Trophoblast cell (in vitro differentiated cells and primary cell): ENCODE results near the gene CHGA.

Experiments used
- DNase-seq, 2 donors: peaks; one replicate each; pipeline ENCODE4 v3.0.0-alpha.2; 2016
- H2AFZ ChIP-seq: 2 replicates; pipeline ENCODE4 v1.6.1; 2013; ENCODE audit warnings: low read length, moderate library complexity, mild to moderate bottlenecking; ENCODE audit not compliant: insufficient read depth, poor library complexity
- H2AK5ac ChIP-seq: 2 replicates; pipeline ENCODE4 v1.6.1; 2013; ENCODE audit warnings: mild to moderate bottlenecking, low read length
- H2BK120ac ChIP-seq: 2 replicates; pipeline ENCODE4 v1.6.1; 2013; ENCODE audit warnings: low read length, mild to moderate bottlenecking, moderate library complexity; ENCODE audit not compliant: insufficient read depth, poor library complexity
- H2BK12ac ChIP-seq: 2 replicates; pipeline ENCODE4 v1.6.1; 2013; ENCODE audit warnings: mild to moderate bottlenecking, low read length, moderate library complexity
- H2BK5ac ChIP-seq: 2 replicates; pipeline ENCODE4 v1.6.1; 2013; ENCODE audit warnings: low read length, low read depth, moderate library complexity, mild to moderate bottlenecking; ENCODE audit not compliant: poor library complexity
- H3K14ac ChIP-seq: 2 replicates; pipeline ENCODE4 v1.6.1; 2013; ENCODE audit warnings: mild to moderate bottlenecking, low read length
- H3K18ac ChIP-seq: 2 replicates; pipeline ENCODE4 v1.6.1; 2013; ENCODE audit warnings: mild to moderate bottlenecking, low read length
- H3K23ac ChIP-seq: 2 replicates; pipeline ENCODE4 v1.6.1; 2013; ENCODE audit warnings: low read length
- H3K27ac ChIP-seq: 2 replicates; pipeline ENCODE4 v1.5.1; 2013; ENCODE audit warnings: low read depth, mild to moderate bottlenecking, inconsistent platforms, low read length, moderate library complexity
- H3K27me3 ChIP-seq: 2 replicates; pipeline ENCODE4 v1.6.1; 2013; ENCODE audit warnings: inconsistent platforms, mild to moderate bottlenecking, low read length, moderate library complexity; ENCODE audit not compliant: insufficient read depth
- H3K36me3 ChIP-seq, 2 experiments: 1 replicate in 1 of 2; 2 replicates in 1 of 2; pipeline ENCODE4 v1.6.1; 2013; ENCODE audit warnings: low read length in 2 of 2, mild to moderate bottlenecking in 2 of 2, moderate library complexity in 1 of 2; ENCODE audit not compliant: insufficient read depth in 2 of 2, control insufficient read depth in 1 of 2
- H3K4ac ChIP-seq: 2 replicates; pipeline ENCODE4 v1.6.1; 2013; ENCODE audit warnings: low read depth, mild to moderate bottlenecking, low read length, moderate library complexity
- H3K4me1 ChIP-seq, 2 experiments: 1 replicate in 1 of 2; 2 replicates in 1 of 2; pipeline ENCODE4 v1.6.1; 2013; ENCODE audit warnings: low read length in 2 of 2, mild to moderate bottlenecking in 2 of 2, moderate library complexity in 1 of 2; ENCODE audit not compliant: insufficient read depth in 2 of 2, control insufficient read depth in 1 of 2
- H3K4me2 ChIP-seq: 2 replicates; pipeline ENCODE4 v1.6.1; 2013; ENCODE audit warnings: inconsistent platforms, mild to moderate bottlenecking, low read length, moderate library complexity
- H3K4me3 ChIP-seq: 2 replicates; pipeline ENCODE4 v1.5.1; 2013; ENCODE audit warnings: mild to moderate bottlenecking, low read depth, low read length, inconsistent platforms
- H3K79me1 ChIP-seq: one replicate; pipeline ENCODE4 v1.6.1; 2013; ENCODE audit warnings: low read length
- H3K79me2 ChIP-seq: 2 replicates; pipeline ENCODE4 v1.6.1; 2013; ENCODE audit warnings: low read length, mild to moderate bottlenecking; ENCODE audit not compliant: control insufficient read depth, insufficient read depth, poor library complexity
- H3K9ac ChIP-seq: 2 replicates; pipeline ENCODE4 v1.6.1; 2013; ENCODE audit warnings: mild to moderate bottlenecking, low read length
- H3K9me3 ChIP-seq: 2 replicates; pipeline ENCODE4 v1.6.1; 2013; ENCODE audit warnings: low read depth, mild to moderate bottlenecking, control low read depth, inconsistent platforms, low read length; ENCODE audit not compliant: insufficient read depth
- H4K12ac ChIP-seq: 2 replicates; pipeline ENCODE4 v1.6.1; 2013; ENCODE audit warnings: low read depth, mild to moderate bottlenecking, low read length, moderate library complexity
- H4K8ac ChIP-seq: 2 replicates; pipeline ENCODE4 v1.6.1; 2013; ENCODE audit warnings: low read depth, mild to moderate bottlenecking, low read length, moderate library complexity
- H4K91ac ChIP-seq: one replicate; pipeline ENCODE4 v1.6.1; 2013; ENCODE audit warnings: low read depth, mild to moderate bottlenecking, low read length, moderate library complexity
- WGBS: extraction: QIAGEN DNeasy Blood & Tissue Kit; methylation state at CpG from one replicate; pipeline ENCODE4 v1.1.7; 2013; ENCODE audit warnings: missing lambda C conversion rate; ENCODE audit not compliant: insufficient read length, insufficient coverage; ENCODE audit errors: extremely low coverage; 5-methylcytosine and 5-hydroxymethylcytosine counted together

Gene CHGA

DNA sequence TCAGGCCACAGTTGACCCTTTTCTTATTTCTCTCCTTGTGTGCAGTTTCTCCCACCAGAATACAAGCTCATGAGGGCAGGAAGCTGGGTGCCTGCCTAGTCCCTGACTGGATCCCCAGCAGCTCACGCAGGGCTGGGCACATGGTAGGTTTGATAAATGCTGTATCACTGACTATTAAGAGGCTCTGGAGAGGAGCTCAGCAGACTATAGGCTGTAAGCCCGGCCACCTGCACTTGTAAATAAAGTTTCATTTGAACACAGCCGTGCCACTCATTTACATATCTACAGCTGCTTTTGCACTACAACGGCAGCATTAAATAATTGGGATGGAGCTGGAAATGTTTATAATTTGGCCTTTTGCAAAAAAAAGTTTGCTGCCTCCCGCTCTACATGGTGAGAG is 32.0 kb downstream of the CHGA start:
- H2BK120ac ChIP-seq = no peak overlapping the region
- no peak overlapping the region for H3K4me2 ChIP-seq
- WGBS = no CpG with 5 or more reads among the region's 5 CpGs

DNA sequence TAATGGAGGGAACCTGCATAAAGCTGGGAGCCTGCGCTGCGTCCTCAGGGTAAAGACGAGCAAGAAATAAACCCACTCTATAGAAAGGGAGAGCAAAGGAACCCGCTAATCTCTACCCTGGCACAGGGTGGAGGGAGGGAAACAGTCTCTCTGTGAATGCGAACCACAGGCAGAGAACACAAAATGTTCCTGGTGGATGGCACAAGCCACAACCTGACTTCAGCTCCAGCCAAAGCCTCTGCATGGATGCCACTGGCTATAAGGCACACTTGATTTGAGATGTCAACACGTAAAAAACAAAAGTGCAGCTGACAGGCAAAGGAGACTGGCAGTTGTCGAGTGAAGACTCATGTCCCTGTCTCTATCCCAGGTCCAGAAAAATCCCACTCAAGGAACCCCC is 32.4 kb downstream of the CHGA start:
- H3K36me3 ChIP-seq = peaks cover 4 to 8% of the 10 kb centered on the region in 2 experiments
- no peak overlapping the region for H3K4me2 ChIP-seq
- H3K79me2 ChIP-seq = no peaks in the 10 kb centered on the region
- no peaks in the 10 kb centered on the region for H3K79me1 ChIP-seq
- H2BK12ac ChIP-seq = no peak overlapping the region
- H4K12ac ChIP-seq = no peak overlapping the region
- H2AK5ac ChIP-seq = no peak overlapping the region
- H3K23ac ChIP-seq = no peak overlapping the region
- no CpG with 5 or more reads among the region's 7 CpGs for WGBS
- H2BK120ac ChIP-seq = no peak overlapping the region
- peaks cover 0 to 5% of the 10 kb centered on the region in 2 experiments for H3K4me1 ChIP-seq
- H3K27ac ChIP-seq = no peak overlapping the region
- no peak overlapping the region for H3K9ac ChIP-seq
- no peak overlapping the region for H4K8ac ChIP-seq
- H2AFZ ChIP-seq = no peak overlapping the region
- no peak overlapping the region for H3K14ac ChIP-seq
- no peaks in the 10 kb centered on the region for H3K9me3 ChIP-seq
- H3K4ac ChIP-seq = no peak overlapping the region
- no peak for DNase-seq
- H3K18ac ChIP-seq = no peak overlapping the region
- H3K4me3 ChIP-seq = no peak overlapping the region
- no peak overlapping the region for H2BK5ac ChIP-seq
- H4K91ac ChIP-seq = no peak overlapping the region
- H3K27me3 ChIP-seq = no peaks in the 10 kb centered on the region

More for the DNA sequence above, 32.0 kb downstream of the CHGA start:
- Histone ChIP-seq H2AFZ (no peak overlapping the region), H3K14ac (no peak overlapping the region), H4K91ac (no peak overlapping the region), H2BK5ac (no peak overlapping the region), H3K4me3 (no peak overlapping the region), H2AK5ac (no peak overlapping the region), H3K79me2 (no peaks in the 10 kb centered on the region), H4K8ac (no peak overlapping the region), H2BK12ac (no peak overlapping the region), H3K9me3 (no peaks in the 10 kb centered on the region), H3K4ac (no peak overlapping the region), H3K79me1 (no peaks in the 10 kb centered on the region), H3K4me1 (peaks cover 0 to 5% of the 10 kb centered on the region in 2 experiments), H3K9ac (no peak overlapping the region), H3K18ac (no peak overlapping the region), H3K23ac (no peak overlapping the region), H3K36me3 (peaks cover 4 to 8% of the 10 kb centered on the region in 2 experiments), H3K27me3 (no peaks in the 10 kb centered on the region), H3K27ac (no peak overlapping the region), H4K12ac (no peak overlapping the region)
- no peak for DNase-seq

- Histone ChIP-seq H3K79me2 (peaks cover 1% of the 10 kb centered on the region), H3K4me1 (peaks cover 2 to 11% of the 10 kb centered on the region in 2 experiments), H3K27ac (no peak overlapping the region), H2BK12ac (no peak overlapping the region), H3K9me3 (no peaks in the 10 kb centered on the region), H3K18ac (no peak overlapping the region), H3K79me1 (no peaks in the 10 kb centered on the region), H3K4me3 (no peak overlapping the region), H3K36me3 (peaks cover 2 to 8% of the 10 kb centered on the region in 2 experiments), H3K14ac (no peak overlapping the region), H2BK5ac (no peak overlapping the region), H3K4ac (no peak overlapping the region), H3K27me3 (no peaks in the 10 kb centered on the region), H2BK120ac (no peak overlapping the region), H4K8ac (no peak overlapping the region), H4K91ac (no peak overlapping the region), H3K4me2 (no peak overlapping the region), H2AK5ac (no peak overlapping the region), H2AFZ (no peak overlapping the region), H3K23ac (no peak overlapping the region), H4K12ac (no peak overlapping the region), H3K9ac (no peak overlapping the region)
- DNase-seq = no peak
- no CpG with 5 or more reads among the region's 11 CpGs for WGBS
These were observed 34.0 kb downstream of the CHGA start for GRCh38 chr14:92956961-92957360.

- H2BK120ac ChIP-seq = no peak overlapping the region
- H3K4me1 ChIP-seq = peaks cover 2 to 11% of the 10 kb centered on the region in 2 experiments
- no peak for DNase-seq
- H3K4me2 ChIP-seq = no peak overlapping the region
- H3K79me1 ChIP-seq = no peaks in the 10 kb centered on the region
- H3K27ac ChIP-seq = no peak overlapping the region
- H2AFZ ChIP-seq = no peak overlapping the region
- H4K91ac ChIP-seq = no peak overlapping the region
- peaks cover 2 to 6% of the 10 kb centered on the region in 2 experiments for H3K36me3 ChIP-seq
- no peak overlapping the region for H3K23ac ChIP-seq
- H3K14ac ChIP-seq = no peak overlapping the region
- H3K9me3 ChIP-seq = peaks cover 2% of the 10 kb centered on the region
- H4K12ac ChIP-seq = no peak overlapping the region
- no peak overlapping the region for H3K18ac ChIP-seq
- no peak overlapping the region for H2AK5ac ChIP-seq
- no CpG with 5 or more reads among the region's 22 CpGs for WGBS
- peaks cover 1% of the 10 kb centered on the region for H3K79me2 ChIP-seq
- no peak overlapping the region for H3K4me3 ChIP-seq
- H3K27me3 ChIP-seq = no peaks in the 10 kb centered on the region
- no peak overlapping the region for H3K9ac ChIP-seq
- no peak overlapping the region for H2BK5ac ChIP-seq
- no peak overlapping the region for H2BK12ac ChIP-seq
- H3K4ac ChIP-seq = no peak overlapping the region
- H4K8ac ChIP-seq = no peak overlapping the region
These were observed 35.6 kb downstream of the CHGA start for GRCh38 chr14:92958373-92959188.
